Measurements from ENCODE around the gene MEF2A.

MEF2A gene

GRCh38 chr15:99704444-99704838 lies 138.7 kb downstream of the MEF2A start:
- TF ChIP-seq SIN3A (IDR thresholded peaks at IDR 0.05; ENCODE audit: borderline replicate concordance, insufficient read depth, low read length) = no peak
- no peak for TF ChIP-seq REST (IDR thresholded peaks at IDR 0.05; ENCODE audit: insufficient read depth in 1 of 2, low read depth in 2 of 2, low read length in 2 of 2)
- TF ChIP-seq TAF1 (IDR thresholded peaks at IDR 0.05; ENCODE audit: borderline replicate concordance, insufficient read depth, low read length) = peak; percentile 17; the same call in 1 of the 2 replicates

- no peak for TF ChIP-seq TAF1 (IDR thresholded peaks at IDR 0.05; ENCODE audit: borderline replicate concordance, insufficient read depth, low read length)
- TF ChIP-seq REST (IDR thresholded peaks at IDR 0.05; ENCODE audit: insufficient read depth in 1 of 2, low read depth in 2 of 2, low read length in 2 of 2) = no peak
- no peak for TF ChIP-seq FOXP2 (optimal IDR thresholded peaks at IDR 0.05; ENCODE audit: borderline replicate concordance, extremely low read depth, extremely low read length, insufficient read depth)
- TF ChIP-seq POLR2AphosphoS5 (IDR thresholded peaks at IDR 0.05; ENCODE audit: low read depth, low read length) = no peak
- TF ChIP-seq SIN3A (IDR thresholded peaks at IDR 0.05; ENCODE audit: borderline replicate concordance, insufficient read depth, low read length) = no peak
These were observed 140.9 kb downstream of the MEF2A start for GRCh38 chr15:99706557-99707303.

- TF ChIP-seq FOXP2 (optimal IDR thresholded peaks at IDR 0.05; ENCODE audit: borderline replicate concordance, extremely low read depth, extremely low read length, insufficient read depth) (no peak), POLR2AphosphoS5 (IDR thresholded peaks at IDR 0.05; ENCODE audit: low read depth, low read length) (no peak), SIN3A (IDR thresholded peaks at IDR 0.05; ENCODE audit: borderline replicate concordance, insufficient read depth, low read length) (no peak), TAF1 (IDR thresholded peaks at IDR 0.05; ENCODE audit: borderline replicate concordance, insufficient read depth, low read length) (no peak), REST (IDR thresholded peaks at IDR 0.05; ENCODE audit: insufficient read depth in 1 of 2, low read depth in 2 of 2, low read length in 2 of 2) (no peak)
These were observed 141.9 kb downstream of the MEF2A start for GRCh38 chr15:99707473-99708270.

GRCh38 chr15:99708563-99708962 lies 142.8 kb downstream of the MEF2A start:
- TF ChIP-seq TAF1 (IDR thresholded peaks at IDR 0.05; ENCODE audit: borderline replicate concordance, insufficient read depth, low read length) (no peak), REST (IDR thresholded peaks at IDR 0.05; ENCODE audit: insufficient read depth in 1 of 2, low read depth in 2 of 2, low read length in 2 of 2) (no peak), SIN3A (IDR thresholded peaks at IDR 0.05; ENCODE audit: borderline replicate concordance, insufficient read depth, low read length) (peak; percentile 28; the same call in 1 of the 2 replicates), FOXP2 (optimal IDR thresholded peaks at IDR 0.05; ENCODE audit: borderline replicate concordance, extremely low read depth, extremely low read length, insufficient read depth) (peak; percentile 84), POLR2AphosphoS5 (IDR thresholded peaks at IDR 0.05; ENCODE audit: low read depth, low read length) (no peak)
